GM21390 (cell line): ENCODE measurements around the gene NME3.
A peak's percentile ranks its signal among the peaks of the same experiment; 100 is the strongest.

Experiments used
- ATAC-seq: cut with Tn5 transposase; IDR thresholded peaks from one replicate; pipeline ENCODE4 v1.9.1; 2021; ENCODE audit not compliant: unreplicated experiment

The NME3 gene

DNA sequence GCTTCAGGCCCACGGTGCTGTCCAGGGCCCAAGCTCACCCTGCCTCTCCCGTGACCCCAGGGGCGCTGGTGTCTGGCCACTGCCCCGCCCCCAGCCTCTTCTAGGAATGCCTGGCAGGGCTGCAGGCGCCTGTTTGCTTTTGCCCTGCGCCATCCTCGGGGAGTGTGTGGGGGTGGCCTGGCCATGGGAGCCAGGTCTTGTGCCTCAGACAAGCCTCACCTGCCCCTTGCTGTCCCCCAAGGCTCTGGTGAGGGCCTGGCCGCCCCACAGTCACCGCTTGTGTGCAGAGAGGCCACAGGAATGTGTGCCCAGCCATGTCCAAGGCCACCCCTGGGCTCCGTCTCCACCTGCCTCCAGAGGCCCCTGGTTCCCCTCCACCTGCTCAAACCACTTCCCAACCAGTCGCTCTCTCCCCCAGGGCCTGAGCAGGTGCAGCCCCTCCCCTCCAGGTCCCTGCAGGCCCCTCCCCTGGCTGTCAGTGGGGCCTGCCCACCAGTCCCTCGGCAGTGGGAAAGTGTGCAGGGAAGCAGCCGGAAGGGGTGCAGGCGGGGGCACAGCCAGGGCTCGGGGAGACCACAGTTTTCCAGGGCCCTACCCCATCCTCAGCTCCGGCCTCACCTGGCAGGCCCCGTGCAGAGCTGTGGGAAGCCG is 23.0 kb upstream of the NME3 start:
- ATAC-seq = no peak

DNA sequence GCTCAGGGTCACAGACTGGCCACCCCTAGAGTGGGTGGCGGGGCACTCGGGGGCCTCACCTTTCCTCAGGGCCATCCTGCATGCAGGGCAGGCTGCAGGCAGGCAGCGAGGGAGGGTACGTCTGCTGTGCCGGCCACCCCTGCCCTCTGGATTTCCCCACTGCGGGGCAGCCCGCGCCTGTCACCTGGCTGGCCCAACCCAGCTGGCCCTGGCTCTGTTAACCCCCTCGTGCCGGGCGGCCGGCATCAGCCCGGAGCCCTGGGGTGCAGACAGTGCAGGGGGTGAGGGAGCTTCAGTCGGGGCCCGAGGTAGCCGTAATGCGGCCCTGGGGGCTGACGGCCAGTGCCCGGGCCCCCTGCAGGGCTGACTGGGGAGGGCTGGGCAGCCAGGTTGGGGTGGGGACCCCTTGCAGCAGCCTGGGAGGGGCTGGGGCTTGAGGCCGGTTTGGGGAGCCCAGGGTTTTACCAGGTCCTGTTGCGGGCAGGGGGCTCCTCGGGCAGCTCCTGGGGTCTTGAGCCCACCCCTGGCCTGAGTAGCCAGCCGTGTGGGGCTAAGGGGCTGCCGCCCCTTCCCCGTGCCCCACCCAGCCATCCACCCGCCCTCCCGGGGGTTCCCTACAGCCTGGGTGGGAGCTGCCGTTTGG is 22.4 kb upstream of the NME3 start, which contains the start of gene IGFALS:
Gene IGFALS, minus strand, starts transcription at position 128 of the 643 bp plus-strand sequence. Its CDS starts 53 bp downstream, at position 75.
- ATAC-seq = no peak

GRCh38 chr16:1792836-1793577 is 21.7 kb upstream of the NME3 start:
- ATAC-seq = no peak

DNA sequence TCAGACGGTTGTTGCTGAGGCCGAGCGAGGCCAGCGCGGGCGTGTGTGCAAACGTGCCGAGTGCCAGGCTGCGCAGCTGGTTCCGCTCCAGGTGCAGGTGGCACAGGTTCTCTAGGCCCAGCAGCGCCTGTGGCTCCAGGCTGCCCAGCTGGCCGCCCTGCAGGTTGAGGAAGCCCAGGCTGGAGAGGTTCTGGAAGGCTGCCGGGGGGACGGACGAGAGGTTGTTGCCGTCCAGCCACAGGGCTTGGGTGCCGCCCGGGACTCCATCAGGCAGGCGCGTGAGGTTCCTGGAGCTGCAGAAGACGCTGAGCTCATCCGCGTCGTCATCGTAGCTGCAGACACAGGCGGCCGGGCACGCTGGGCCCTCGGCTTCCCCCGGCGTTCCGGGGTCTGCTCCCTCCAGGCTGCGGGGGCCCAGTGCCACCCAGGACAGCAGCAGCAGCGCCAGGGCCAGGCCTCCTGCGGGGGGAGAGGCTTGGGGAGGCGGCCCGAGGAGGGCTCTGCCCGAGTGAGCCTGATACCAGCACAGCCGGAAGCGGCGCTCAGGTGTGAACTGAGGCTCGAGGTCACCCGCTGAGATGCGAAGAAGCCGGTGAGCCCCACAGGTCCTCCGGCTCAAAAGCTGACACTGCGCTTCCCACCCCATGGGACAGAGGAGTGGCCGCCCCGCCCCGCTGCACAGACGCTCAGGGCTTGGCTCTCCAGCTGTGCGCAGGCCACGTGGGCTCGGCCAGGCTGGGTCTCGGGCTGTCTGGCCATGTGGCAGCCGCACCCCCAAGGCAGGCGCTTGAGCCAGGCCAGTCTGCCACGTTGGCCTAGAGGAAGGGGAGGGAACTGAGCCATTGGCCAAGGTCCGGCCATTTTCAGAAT is 20.8 kb upstream of the NME3 start:
- no peak for ATAC-seq

GRCh38 chr16:1791256-1791942 is 20.1 kb upstream of the NME3 start:
- no peak for ATAC-seq

GRCh38 chr16:1790611-1791255 is 19.4 kb upstream of the NME3 start:
- ATAC-seq = no peak

DNA sequence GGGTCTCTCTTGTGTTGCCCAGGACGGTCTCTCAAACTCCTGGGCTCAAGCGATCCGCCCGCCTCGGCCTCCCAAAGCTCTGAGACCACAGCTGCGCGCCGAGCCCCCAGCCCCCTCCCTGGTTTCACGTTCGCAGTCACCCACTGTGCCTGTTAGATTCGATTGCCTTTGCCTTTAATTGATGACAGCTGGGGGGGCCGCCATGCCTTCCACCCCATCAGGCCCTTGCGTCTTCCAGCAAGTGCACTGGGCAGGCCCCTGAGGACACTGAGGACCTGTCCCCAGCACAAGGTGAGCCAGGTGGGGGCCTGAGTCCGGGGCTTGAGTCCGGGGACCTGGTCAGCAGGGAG is 18.9 kb upstream of the NME3 start:
- ATAC-seq = no peak

DNA sequence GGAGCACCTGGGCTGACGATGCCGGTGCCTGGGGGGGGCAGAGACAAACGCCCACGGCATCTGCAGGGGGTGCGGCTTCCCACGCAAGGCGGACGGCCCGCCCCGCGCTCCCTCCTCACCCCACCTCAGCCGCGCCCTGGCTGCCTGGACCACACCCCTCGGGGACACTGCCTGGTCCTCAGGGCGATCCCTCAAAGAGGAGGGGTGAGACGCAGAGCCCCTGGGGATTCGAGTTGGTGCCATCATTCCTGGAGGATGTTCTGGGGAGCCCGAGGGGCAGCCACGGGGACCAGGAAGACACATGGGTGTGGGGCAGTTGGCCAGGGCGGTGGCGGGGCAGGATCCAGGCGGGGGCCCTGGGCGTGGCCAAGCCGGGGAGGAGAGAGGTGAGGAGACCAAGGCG is 18.3 kb upstream of the NME3 start:
- ATAC-seq = no peak

GRCh38 chr16:1788708-1789100 is 17.4 kb upstream of the NME3 start:
- no peak for ATAC-seq

DNA sequence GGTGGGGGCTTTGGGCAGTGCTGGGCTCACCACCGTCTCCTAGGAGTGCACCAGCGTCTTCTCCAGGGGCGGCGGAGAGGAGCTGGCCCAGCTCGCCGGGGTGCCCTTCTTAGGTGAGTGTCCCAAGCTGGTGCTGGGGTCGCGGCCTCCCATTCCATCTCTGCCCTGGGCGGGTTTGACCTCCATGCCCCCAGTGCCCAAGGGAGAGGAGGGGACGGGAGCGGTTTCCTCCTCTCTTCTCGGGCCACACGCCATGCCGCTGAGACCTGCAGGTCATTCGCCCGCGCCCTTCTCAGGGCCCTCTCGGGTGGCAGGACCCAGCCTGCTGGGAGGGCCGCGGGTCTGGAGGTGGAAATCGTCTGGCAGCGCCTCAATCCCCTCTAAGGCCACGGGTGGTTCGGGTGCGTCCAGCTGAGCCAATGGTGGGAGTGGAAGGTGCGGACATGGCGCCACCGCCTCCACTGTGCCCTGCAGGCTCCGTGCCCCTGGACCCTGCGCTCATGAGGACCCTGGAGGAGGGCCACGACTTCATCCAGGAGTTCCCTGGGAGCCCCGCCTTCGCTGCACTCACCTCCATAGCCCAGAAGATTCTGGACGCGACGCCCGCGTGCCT is 16.9 kb upstream of the NME3 start:
- no peak for ATAC-seq

DNA sequence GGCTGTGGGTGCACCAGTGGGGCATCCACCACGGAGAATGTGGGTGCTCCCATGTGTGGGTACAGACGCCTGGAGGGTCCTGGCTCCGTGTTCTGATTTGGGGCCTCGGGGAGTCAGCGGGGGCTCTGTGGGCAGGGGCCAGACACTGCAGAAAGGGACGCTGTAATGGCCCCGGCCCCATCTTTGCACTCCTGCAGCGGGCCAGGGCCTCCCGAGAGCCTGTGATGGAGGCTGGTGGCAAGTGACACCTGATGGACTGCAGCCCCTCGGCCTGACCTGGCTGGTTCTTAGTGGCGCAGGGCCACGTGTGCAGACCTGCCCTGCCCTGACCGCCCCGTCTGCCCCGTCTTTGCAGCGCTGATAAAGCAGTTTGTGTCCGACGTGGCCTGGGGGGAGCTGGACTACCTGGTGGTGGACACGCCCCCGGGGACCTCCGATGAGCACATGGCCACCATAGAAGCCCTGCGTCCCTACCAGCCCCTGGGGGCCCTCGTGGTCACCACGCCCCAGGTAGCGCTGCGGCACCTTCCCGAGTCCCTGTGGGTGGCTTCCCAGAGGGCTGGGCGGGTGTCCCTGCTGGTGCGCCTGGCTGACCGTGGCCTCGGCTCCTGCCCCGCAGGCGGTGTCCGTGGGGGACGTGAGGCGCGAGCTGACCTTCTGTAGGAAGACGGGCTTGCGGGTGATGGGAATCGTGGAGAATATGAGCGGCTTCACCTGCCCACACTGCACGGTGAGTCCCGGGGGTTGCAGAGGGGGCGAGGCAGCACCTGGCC is 16.2 kb upstream of the NME3 start:
- no peak for ATAC-seq

DNA sequence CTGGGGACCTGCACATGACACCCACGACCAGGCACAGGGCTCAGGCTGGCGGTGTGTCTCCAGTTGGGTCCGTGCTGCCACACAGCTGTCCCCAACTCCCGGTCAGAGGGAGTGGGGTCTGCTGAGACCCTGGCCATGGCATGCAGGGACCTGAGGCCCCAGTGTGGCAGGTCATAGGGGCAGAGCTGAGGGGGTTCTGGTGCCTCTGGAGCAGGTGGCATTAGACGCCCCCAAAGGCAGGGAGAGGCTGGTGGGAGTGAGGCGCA is 15.6 kb upstream of the NME3 start:
- no peak for ATAC-seq

DNA sequence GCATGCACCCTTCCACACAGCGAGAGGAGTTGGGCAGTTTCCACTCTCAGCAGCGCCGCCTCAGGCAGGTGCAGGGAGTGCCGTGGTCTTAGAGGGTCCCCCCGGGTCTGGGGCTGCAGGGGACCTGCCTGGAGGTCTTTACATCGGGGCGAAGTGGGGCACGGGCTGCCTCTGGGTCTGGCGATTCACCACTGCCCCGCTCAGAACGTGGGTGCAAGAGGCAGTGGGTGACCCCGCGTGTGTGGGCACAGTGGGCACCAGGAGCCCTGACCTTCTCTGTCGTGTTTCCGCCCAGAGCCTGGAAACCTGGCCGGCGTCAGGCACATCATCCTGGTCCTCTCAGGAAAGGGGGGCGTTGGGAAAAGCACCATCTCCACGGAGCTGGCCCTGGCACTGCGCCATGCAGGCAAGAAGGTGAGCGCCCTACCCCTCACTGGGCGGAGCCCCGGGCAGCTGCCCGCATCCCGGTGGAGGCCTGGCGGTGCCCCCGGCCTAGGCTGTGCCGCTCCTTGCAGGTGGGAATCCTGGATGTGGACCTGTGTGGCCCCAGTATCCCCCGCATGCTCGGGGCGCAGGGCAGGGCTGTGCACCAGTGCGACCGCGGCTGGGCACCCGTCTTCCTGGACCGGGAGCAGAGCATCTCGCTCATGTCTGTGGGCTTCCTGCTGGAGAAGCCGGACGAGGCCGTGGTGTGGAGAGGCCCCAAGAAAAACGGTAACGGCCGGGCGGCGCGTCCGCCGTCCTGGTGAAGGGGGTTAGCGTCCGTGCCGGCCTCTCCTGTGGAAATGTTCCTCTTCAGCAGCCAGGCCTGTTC is 15.1 kb upstream of the NME3 start:
- ATAC-seq = no peak

GRCh38 chr16:1785846-1786170 is 14.5 kb upstream of the NME3 start:
- ATAC-seq = no peak

DNA sequence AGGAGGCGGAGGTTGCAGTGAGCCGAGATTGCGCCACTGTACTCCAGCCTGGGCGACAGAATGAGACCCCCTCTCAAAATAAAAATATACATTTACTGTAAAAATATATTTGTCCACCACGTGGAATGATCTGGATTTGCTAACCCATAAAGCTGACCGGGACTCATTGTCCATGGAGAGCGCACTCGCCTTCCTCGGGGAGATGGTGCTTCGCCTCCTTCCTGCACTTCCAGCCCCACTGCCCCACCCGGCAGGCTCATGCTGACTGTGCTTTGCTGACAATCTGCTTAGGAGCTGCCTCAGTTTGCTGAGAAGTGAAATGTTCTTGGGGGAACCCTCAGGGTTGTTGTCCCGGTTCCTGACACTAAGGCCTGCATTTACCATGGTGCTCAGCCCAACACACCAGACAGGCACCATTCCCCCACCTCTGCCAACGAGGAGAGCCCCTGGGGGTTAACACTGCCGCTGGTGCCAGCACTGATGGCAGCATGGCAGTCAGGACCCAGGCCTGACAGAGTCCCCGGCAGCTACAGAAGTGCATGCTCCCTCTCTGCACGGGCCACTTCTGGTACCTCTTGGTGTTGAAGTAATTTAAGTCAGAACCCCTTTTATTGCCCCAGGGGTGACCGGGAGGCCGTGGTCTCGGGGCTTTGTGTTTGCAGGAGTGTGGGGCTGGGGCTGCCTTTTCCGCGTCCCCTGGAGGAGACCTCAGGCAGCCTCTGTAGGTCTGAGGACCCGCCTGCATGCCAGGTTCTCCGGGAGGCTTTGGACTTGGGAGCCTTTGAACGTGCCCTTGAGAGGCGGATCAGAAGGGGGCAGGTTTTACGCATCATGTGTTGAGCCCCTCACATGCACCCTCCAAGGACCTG is 13.9 kb upstream of the NME3 start:
- no peak for ATAC-seq

- peak; percentile 77 for ATAC-seq
These were observed 11.3 kb upstream of the NME3 start, which contains the start of the genes NUBP2 and SPSB3 for GRCh38 chr16:1782408-1783264. Gene NUBP2, plus strand, starts transcription at chr16:1782960. Its CDS starts 61 bp downstream, at chr16:1783021. Gene SPSB3, minus strand, starts transcription at chr16:1782571. Its CDS starts 1,088 bp downstream, at chr16:1781483.
